ENCODE measurements around the gene NPAS2. TPM values are rescaled to one million over a fixed set of nuclear protein-coding genes. Genes with fewer than 3 reads are reported as not detected.

NPAS2 gene
- polyA plus RNA-seq, 1 donor (not counting 4 experiments of a cell fraction or from before 2014, with no cell fraction given) = 17.7 TPM

GRCh38 chr2:100855606-100856005 lies 35.7 kb downstream of the NPAS2 start:
- H3K9me1 ChIP-seq (ENCODE audit: control insufficient read depth, extremely low read depth, insufficient read depth, low read length) = no peaks in the 10 kb centered on the region
- H3K36me3 ChIP-seq (ENCODE audit: control insufficient read depth in 2 of 2, extremely low read depth in 1 of 2, insufficient read depth in 2 of 2, low read length in 2 of 2) = peaks cover 0 to 2% of the 10 kb centered on the region in 2 experiments
- no peak for DNase-seq (ENCODE audit: low read depth, low spot score)
- no peaks in the 10 kb centered on the region for H3K9me3 ChIP-seq (ENCODE audit: control insufficient read depth, low read depth, low read length)
- TF ChIP-seq, protein P1, sequence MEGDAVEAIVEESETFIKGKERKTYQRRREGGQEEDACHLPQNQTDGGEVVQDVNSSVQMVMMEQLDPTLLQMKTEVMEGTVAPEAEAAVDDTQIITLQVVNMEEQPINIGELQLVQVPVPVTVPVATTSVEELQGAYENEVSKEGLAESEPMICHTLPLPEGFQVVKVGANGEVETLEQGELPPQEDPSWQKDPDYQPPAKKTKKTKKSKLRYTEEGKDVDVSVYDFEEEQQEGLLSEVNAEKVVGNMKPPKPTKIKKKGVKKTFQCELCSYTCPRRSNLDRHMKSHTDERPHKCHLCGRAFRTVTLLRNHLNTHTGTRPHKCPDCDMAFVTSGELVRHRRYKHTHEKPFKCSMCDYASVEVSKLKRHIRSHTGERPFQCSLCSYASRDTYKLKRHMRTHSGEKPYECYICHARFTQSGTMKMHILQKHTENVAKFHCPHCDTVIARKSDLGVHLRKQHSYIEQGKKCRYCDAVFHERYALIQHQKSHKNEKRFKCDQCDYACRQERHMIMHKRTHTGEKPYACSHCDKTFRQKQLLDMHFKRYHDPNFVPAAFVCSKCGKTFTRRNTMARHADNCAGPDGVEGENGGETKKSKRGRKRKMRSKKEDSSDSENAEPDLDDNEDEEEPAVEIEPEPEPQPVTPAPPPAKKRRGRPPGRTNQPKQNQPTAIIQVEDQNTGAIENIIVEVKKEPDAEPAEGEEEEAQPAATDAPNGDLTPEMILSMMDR (optimal IDR thresholded peaks at IDR 0.05 in 1 of 3, IDR thresholded peaks at IDR 0.05 in 1 of 3, conservative IDR thresholded peaks at IDR 0.05 in 1 of 3; ENCODE audit: extremely low read depth in 1 of 3, insufficient read depth in 2 of 3, low read length in 3 of 3) = no peak
- no peak for TF ChIP-seq EZH2 (IDR thresholded peaks at IDR 0.05; ENCODE audit: low read length)
- dilution Hi-C loops (cut with MboI; ENCODE audit: extremely low pct_ligation_motif_present, low sequenced_read_pairs) = no loop called here
- H3K9ac ChIP-seq (ENCODE audit: control insufficient read depth, extremely low read depth, insufficient read depth, low read length) = no peak overlapping the region
- no peaks in the 10 kb centered on the region for H4K20me1 ChIP-seq (ENCODE audit: control insufficient read depth, extremely low read depth, insufficient read depth, low read length)
- no peak overlapping the region for H3K4me2 ChIP-seq (ENCODE audit: control insufficient read depth, extremely low read depth, insufficient read depth, low read depth, low read length)
- no peaks in the 10 kb centered on the region for H3K27me3 ChIP-seq (ENCODE audit: control insufficient read depth, extremely low read depth, insufficient read depth, low read length)
- no peak overlapping the region for H3K27ac ChIP-seq (ENCODE audit: control insufficient read depth, insufficient read depth, low read length)
- no peak overlapping the region for H2AFZ ChIP-seq (ENCODE audit: control insufficient read depth, low read length)
- no peak overlapping the region for H3K4me3 ChIP-seq (ENCODE audit: control insufficient read depth in 2 of 3, extremely low read depth in 1 of 3, insufficient read depth in 2 of 3, low read depth in 1 of 3, low read length in 3 of 3)
- FAIRE-seq = no peak
- peaks cover 4% of the 10 kb centered on the region for H3K4me1 ChIP-seq (ENCODE audit: control insufficient read depth, extremely low read depth, insufficient read depth, low read length)
- peaks cover 30% of the 10 kb centered on the region for H3K79me2 ChIP-seq (ENCODE audit: control insufficient read depth, insufficient read depth, low read length)

DNA sequence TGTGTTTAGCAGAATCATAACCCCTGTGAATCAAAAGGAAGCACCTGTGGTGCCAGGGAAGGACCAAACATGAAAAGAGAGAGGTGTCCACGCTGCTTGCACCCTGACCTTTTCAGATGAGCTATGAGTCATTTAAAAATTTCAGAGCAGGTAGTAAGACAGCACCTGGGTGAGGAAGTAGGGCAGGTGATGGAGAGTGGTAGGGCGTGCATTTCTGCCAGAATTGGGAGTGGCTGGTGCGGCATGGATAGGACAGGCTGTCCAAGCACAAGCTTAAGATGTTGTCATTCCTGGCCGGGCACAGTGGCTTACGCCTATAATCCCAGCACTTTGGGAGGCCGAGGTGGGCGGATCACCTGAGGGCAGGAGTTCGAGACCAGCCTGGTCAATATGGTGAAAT lies 36.8 kb downstream of the NPAS2 start:
- H3K9me3 ChIP-seq (ENCODE audit: control insufficient read depth, low read depth, low read length) = no peaks in the 10 kb centered on the region
- no peak for TF ChIP-seq EZH2 (IDR thresholded peaks at IDR 0.05; ENCODE audit: low read length)
- TF ChIP-seq, protein P1 (optimal IDR thresholded peaks at IDR 0.05 in 1 of 3, IDR thresholded peaks at IDR 0.05 in 1 of 3, conservative IDR thresholded peaks at IDR 0.05 in 1 of 3; ENCODE audit: extremely low read depth in 1 of 3, insufficient read depth in 2 of 3, low read length in 3 of 3) = no peak
- DNase-seq (ENCODE audit: low read depth, low spot score) (no peak), FAIRE-seq (no peak)
- no peaks in the 10 kb centered on the region for H4K20me1 ChIP-seq (ENCODE audit: control insufficient read depth, extremely low read depth, insufficient read depth, low read length)
- dilution Hi-C loops (cut with MboI; ENCODE audit: extremely low pct_ligation_motif_present, low sequenced_read_pairs) = no loop called here
- no peak overlapping the region for H3K9ac ChIP-seq (ENCODE audit: control insufficient read depth, extremely low read depth, insufficient read depth, low read length)
- no peak overlapping the region for H3K4me3 ChIP-seq (ENCODE audit: control insufficient read depth in 2 of 3, extremely low read depth in 1 of 3, insufficient read depth in 2 of 3, low read depth in 1 of 3, low read length in 3 of 3)
- no peak overlapping the region for H3K4me2 ChIP-seq (ENCODE audit: control insufficient read depth, extremely low read depth, insufficient read depth, low read depth, low read length)
- no peak overlapping the region for H3K27ac ChIP-seq (ENCODE audit: control insufficient read depth, insufficient read depth, low read length)
- peaks cover 0 to 2% of the 10 kb centered on the region in 2 experiments for H3K36me3 ChIP-seq (ENCODE audit: control insufficient read depth in 2 of 2, extremely low read depth in 1 of 2, insufficient read depth in 2 of 2, low read length in 2 of 2)
- H3K27me3 ChIP-seq (ENCODE audit: control insufficient read depth, extremely low read depth, insufficient read depth, low read length) = no peaks in the 10 kb centered on the region
- no peaks in the 10 kb centered on the region for H3K9me1 ChIP-seq (ENCODE audit: control insufficient read depth, extremely low read depth, insufficient read depth, low read length)
- H3K79me2 ChIP-seq (ENCODE audit: control insufficient read depth, insufficient read depth, low read length) = peaks cover 37% of the 10 kb centered on the region
- peaks cover 4% of the 10 kb centered on the region for H3K4me1 ChIP-seq (ENCODE audit: control insufficient read depth, extremely low read depth, insufficient read depth, low read length)
- no peak overlapping the region for H2AFZ ChIP-seq (ENCODE audit: control insufficient read depth, low read length)

Data from keratinocyte (primary cell).